Measurements from ENCODE around the gene SLCO4C1.

GRCh38 chr5:102196481-102196880 lies 99.6 kb downstream of the SLCO4C1 start:
- no peak for TF ChIP-seq CTCF (CRISPR knock-in tag; IDR thresholded peaks at IDR 0.05)
- TF ChIP-seq, protein P1, sequence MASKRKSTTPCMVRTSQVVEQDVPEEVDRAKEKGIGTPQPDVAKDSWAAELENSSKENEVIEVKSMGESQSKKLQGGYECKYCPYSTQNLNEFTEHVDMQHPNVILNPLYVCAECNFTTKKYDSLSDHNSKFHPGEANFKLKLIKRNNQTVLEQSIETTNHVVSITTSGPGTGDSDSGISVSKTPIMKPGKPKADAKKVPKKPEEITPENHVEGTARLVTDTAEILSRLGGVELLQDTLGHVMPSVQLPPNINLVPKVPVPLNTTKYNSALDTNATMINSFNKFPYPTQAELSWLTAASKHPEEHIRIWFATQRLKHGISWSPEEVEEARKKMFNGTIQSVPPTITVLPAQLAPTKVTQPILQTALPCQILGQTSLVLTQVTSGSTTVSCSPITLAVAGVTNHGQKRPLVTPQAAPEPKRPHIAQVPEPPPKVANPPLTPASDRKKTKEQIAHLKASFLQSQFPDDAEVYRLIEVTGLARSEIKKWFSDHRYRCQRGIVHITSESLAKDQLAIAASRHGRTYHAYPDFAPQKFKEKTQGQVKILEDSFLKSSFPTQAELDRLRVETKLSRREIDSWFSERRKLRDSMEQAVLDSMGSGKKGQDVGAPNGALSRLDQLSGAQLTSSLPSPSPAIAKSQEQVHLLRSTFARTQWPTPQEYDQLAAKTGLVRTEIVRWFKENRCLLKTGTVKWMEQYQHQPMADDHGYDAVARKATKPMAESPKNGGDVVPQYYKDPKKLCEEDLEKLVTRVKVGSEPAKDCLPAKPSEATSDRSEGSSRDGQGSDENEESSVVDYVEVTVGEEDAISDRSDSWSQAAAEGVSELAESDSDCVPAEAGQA (IDR thresholded peaks at IDR 0.05; ENCODE audit: low read depth) = no peak
- TF ChIP-seq, protein P1 (CRISPR knock-in tag; IDR thresholded peaks at IDR 0.05; ENCODE audit: borderline replicate concordance) = no peak
